A549 (cell line): Measurements from ENCODE around the gene PTGDS. TPM values are rescaled to one million over a fixed set of nuclear protein-coding genes. Genes with fewer than 3 reads are reported as not detected.
A peak's percentile ranks its signal among the peaks of the same experiment; 100 is the strongest.

Source experiments
- ATAC-seq, 2 experiments: fragments of 200-7000 bp in 1 of 2; fragments of >200 bp in 1 of 2; cut with Nextera tagmentation in 1 of 2; cut with Tn5 transposase in 1 of 2; 3 replicates each; pipeline versions ENCODE4 v1.8.0 to v1.9.1; 2018 to 2020; ENCODE audit warnings: mild to moderate bottlenecking in 1 of 2, moderate library complexity in 1 of 2
- CTCF ChIA-PET: fragments of 300-600 bp; sonication (Branson Sonifier 250); formaldehyde crosslinking; extraction: SDS; loops from one replicate; lab custom pipeline; 2021; ENCODE audit warnings: antibody characterized with exemption, inconsistent platforms; lab: Yijun Ruan, JAX
- POLR2A ChIA-PET: fragments of 350-600 bp; formaldehyde crosslinking; extraction: SDS; loops from one replicate; lab custom pipeline; 2021; ENCODE audit warnings: antibody characterized with exemption, inconsistent platforms; lab: Yijun Ruan, JAX
- DNase-seq, 2 experiments: peaks; one replicate each; pipeline versions ENCODE4 v3.0.0 to v3.0.0-alpha.2; 2011 to 2016; ENCODE audit warnings: low read depth in 1 of 2, low spot score in 1 of 2
- FAIRE-seq: peaks from 2 replicates; lab custom pipeline; 2011; peaks lifted over from hg19 to GRCh38; lab: Jason Lieb, UNC
- H3K27ac ChIP-seq, 2 experiments: fragments of >200 bp; sonication (Bioruptor Twin); formaldehyde crosslinking; 3 replicates each; pipeline ENCODE4 v1.5.1; 2016 to 2017
- H3K4me1 ChIP-seq: fragments of >200 bp; sonication (Bioruptor Twin); formaldehyde crosslinking; 3 replicates; pipeline ENCODE4 v1.6.1; 2016
- H3K4me2 ChIP-seq: fragments of >200 bp; sonication (Bioruptor Twin); formaldehyde crosslinking; 3 replicates; pipeline ENCODE4 v1.6.1; 2016
- H3K4me3 ChIP-seq: fragments of >200 bp; sonication (Bioruptor Twin); formaldehyde crosslinking; 3 replicates; pipeline ENCODE4 v1.5.1; 2016
- H3K9me3 ChIP-seq: fragments of >200 bp; sonication (Bioruptor Twin); formaldehyde crosslinking; 3 replicates; pipeline ENCODE4 v1.6.1; 2016
- BCL3 ChIP-seq: fragments of >200 bp; sonication (Bioruptor Twin); formaldehyde crosslinking; IDR thresholded peaks from 3 replicates; pipeline ENCODE4 v1.6.1; 2016
- BHLHE40 ChIP-seq: IDR thresholded peaks from 2 replicates; pipeline ENCODE4 v1.6.1; 2012; ENCODE audit warnings: low read depth, low read length, inconsistent platforms
- CHD2 ChIP-seq: fragments of 150-350 bp; IDR thresholded peaks from 2 replicates; pipeline ENCODE4 v1.6.1; 2014; ENCODE audit warnings: low read length; ENCODE audit not compliant: partially characterized antibody
- CHD4 ChIP-seq: fragments of 200-600 bp; sonication (generic); IDR thresholded peaks from 2 replicates; pipeline ENCODE4 v1.6.1; 2016; ENCODE audit warnings: antibody characterized with exemption, mild to moderate bottlenecking, borderline replicate concordance
- E2F6 ChIP-seq: IDR thresholded peaks from 2 replicates; pipeline ENCODE4 v1.6.1; 2012; ENCODE audit warnings: low read depth, borderline replicate concordance
- EHF ChIP-seq: fragments of 250-450 bp; sonication (Bioruptor Pico); IDR thresholded peaks from 2 replicates; pipeline ENCODE4 v1.5.0; 2020; ENCODE audit warnings: mild to moderate bottlenecking
- EHMT2 ChIP-seq: fragments of 200-600 bp; sonication (generic); IDR thresholded peaks from 2 replicates; pipeline ENCODE4 v1.6.1; 2016; ENCODE audit warnings: antibody characterized with exemption, low read depth, mild to moderate bottlenecking, moderate library complexity
- HES2 ChIP-seq: fragments of >200 bp; sonication (Bioruptor Twin); formaldehyde crosslinking; IDR thresholded peaks from 2 replicates; pipeline ENCODE4 v1.6.1; 2016
- HEYL ChIP-seq: fragments of 250-450 bp; sonication (Bioruptor Pico); IDR thresholded peaks from 2 replicates; pipeline ENCODE4 v1.8.0; 2021; ENCODE audit warnings: mild to moderate bottlenecking, moderate library complexity
- HOXA7 ChIP-seq: fragments of 250-450 bp; sonication (Bioruptor Pico); IDR thresholded peaks from 2 replicates; pipeline ENCODE4 v1.5.0; 2020; ENCODE audit warnings: mild to moderate bottlenecking, moderate library complexity
- HOXB5 ChIP-seq: fragments of 250-450 bp; sonication (Bioruptor Pico); IDR thresholded peaks from 2 replicates; pipeline ENCODE4 v1.5.0; 2020; ENCODE audit warnings: mild to moderate bottlenecking, moderate library complexity
- KDM1A ChIP-seq: fragments of 200-600 bp; sonication (generic); IDR thresholded peaks from 2 replicates; pipeline ENCODE4 v1.6.1; 2016; ENCODE audit warnings: low read depth, mild to moderate bottlenecking
- KDM5A ChIP-seq: fragments of 200-600 bp; sonication (generic); IDR thresholded peaks from 2 replicates; pipeline ENCODE4 v1.6.1; 2016; ENCODE audit warnings: antibody characterized with exemption, mild to moderate bottlenecking
- MAX ChIP-seq: IDR thresholded peaks from 2 replicates; pipeline ENCODE4 v1.6.1; 2012
- POLR2AphosphoS2 ChIP-seq: conservative IDR thresholded peaks from 2 replicates; pipeline ENCODE4 v1.6.1; 2012; ENCODE audit warnings: low read length, improper control_type of control experiment, inconsistent platforms
- RCOR1 ChIP-seq: fragments of 150-350 bp; IDR thresholded peaks from 2 replicates; pipeline ENCODE4 v1.6.1; 2014; ENCODE audit warnings: antibody characterized with exemption, low read length, low read depth
- SMC3 ChIP-seq: fragments of >200 bp; sonication (Bioruptor Twin); formaldehyde crosslinking; IDR thresholded peaks from 3 replicates; pipeline ENCODE4 v1.6.1; 2018; ENCODE audit warnings: inconsistent platforms
- TFCP2L1 ChIP-seq: fragments of 250-450 bp; sonication (Bioruptor Pico); IDR thresholded peaks from 2 replicates; pipeline ENCODE4 v1.5.0; 2021; ENCODE audit warnings: mild to moderate bottlenecking
- USF2 ChIP-seq: fragments of 450-650 bp; IDR thresholded peaks from 2 replicates; pipeline ENCODE4 v1.6.1; 2014; ENCODE audit warnings: antibody characterized with exemption
- ZFP36 ChIP-seq: fragments of 450-650 bp; IDR thresholded peaks from 2 replicates; pipeline ENCODE4 v1.6.1; 2014; ENCODE audit warnings: borderline replicate concordance; ENCODE audit not compliant: partially characterized antibody
- ZSCAN20 ChIP-seq: fragments of 250-450 bp; sonication (Bioruptor Pico); IDR thresholded peaks from 2 replicates; pipeline ENCODE4 v1.8.0; 2022; ENCODE audit warnings: mild to moderate bottlenecking, moderate library complexity
- WGBS: methylation state at CpG from one replicate; pipeline ENCODE4 v1.1.6; 2017; ENCODE audit errors: missing lambda C conversion rate; 5-methylcytosine and 5-hydroxymethylcytosine counted together
- polyA plus RNA-seq, 4 experiments: library from polyadenylated mRNA; depleted of rRNA in 3 of 4; stranded (reverse); fragments of >200 nt; fragmentation: RNase III in 1 of 4; extraction: RNeasy Plus Mini Kit Qiagen cat#74134 plus additional on column Dnase treatment in 1 of 4; gene quantifications; 2 replicates in 3 of 4; 3 replicates in 1 of 4; pipeline ENCODE4 v1.2.3, GENCODE V29; 2011 to 2017

The PTGDS gene
- polyA plus RNA-seq, 2 of the 4 experiments (the other 2 are of a cell fraction) = 0.26 to 0.31 TPM

GRCh38 chr9:136964833-136965422 lies 12.4 kb upstream of the PTGDS start:
- ChIA-PET POLR2A (no interaction called here), CTCF (interaction anchor here (0.6 to 1.5 kb wide), 9 partner anchors 8 to 177 kb away, joined by 3 to 9 read pairs (median 3); partner anchors contain the start of gene PAXX)
- Histone ChIP-seq H3K27ac (peak overlapping the region in 1 of 2 experiments; percentile 75; a peak in 3 of 6 replicates), H3K4me3 (no peak overlapping the region), H3K4me2 (peak overlapping the region; percentile 40; the same call in 2 of the 3 replicates), H3K9me3 (no peaks in the 10 kb centered on the region), H3K4me1 (peaks cover 15% of the 10 kb centered on the region; the same call in 2 of the 3 replicates)
- TF ChIP-seq HEYL = no peak
- no peak for TF ChIP-seq CHD4
- no peak for TF ChIP-seq CHD2
- no peak for TF ChIP-seq POLR2AphosphoS2
- TF ChIP-seq MAX = no peak
- TF ChIP-seq TFCP2L1 = no peak
- TF ChIP-seq HOXA7 (CRISPR knock-in tag) = no peak
- no peak for TF ChIP-seq E2F6
- no peak for TF ChIP-seq KDM1A
- no peak for TF ChIP-seq SMC3
- no peak for TF ChIP-seq ZFP36
- TF ChIP-seq RCOR1 = no peak
- no peak for TF ChIP-seq ZSCAN20
- TF ChIP-seq HES2 = no peak
- no peak for TF ChIP-seq BHLHE40
- no peak for TF ChIP-seq KDM5A
- TF ChIP-seq BCL3 = no peak
- FAIRE-seq = no peak
- ATAC-seq = no peak
- 91% methylated on average over 26 of the region's 26 CpGs for WGBS
- no peak for DNase-seq

- Histone ChIP-seq H3K4me1 (peaks cover 15% of the 10 kb centered on the region; the same call in 2 of the 3 replicates), H3K27ac (no peak overlapping the region; a peak in 1 of 6 replicates), H3K9me3 (no peaks in the 10 kb centered on the region), H3K4me2 (no peak overlapping the region), H3K4me3 (no peak overlapping the region)
- ChIA-PET CTCF (interaction anchor here (1.1 to 1.5 kb wide), 5 partner anchors 10 to 38 kb away, joined by 3 to 5 read pairs (median 3); partner anchors contain the start of gene PAXX), POLR2A (no interaction called here)
- FAIRE-seq (no peak), DNase-seq (no peak), ATAC-seq (no peak)
- 69% methylated on average over 21 of the region's 23 CpGs for WGBS
- TF ChIP-seq HOXB5 (CRISPR knock-in tag) = no peak
- no peak for TF ChIP-seq KDM5A
- no peak for TF ChIP-seq EHMT2
- 0 out of 2 replicates have a peak, but pooled peaks have one; percentile 7 for TF ChIP-seq USF2
- TF ChIP-seq EHF (CRISPR knock-in tag) = no peak
Observed at GRCh38 chr9:136965771-136966484, 11.4 kb upstream of the PTGDS start.
